ENCODE data around the gene NIPAL1.

NIPAL1 gene

GRCh38 chr4:48065587-48066052, 49.0 kb downstream of the NIPAL1 start:
- DNase-seq (ENCODE audit: low read depth), result no peak

GRCh38 chr4:48067536-48067935, 51.0 kb downstream of the NIPAL1 start:
- no peak for DNase-seq (ENCODE audit: low read depth)

- no peak for DNase-seq (ENCODE audit: low read depth)
Measured at GRCh38 chr4:48068182-48068581, 51.6 kb downstream of the NIPAL1 start.

- no peak for DNase-seq (ENCODE audit: low read depth)
Measured at GRCh38 chr4:48069026-48069425, 52.5 kb downstream of the NIPAL1 start.

GRCh38 chr4:48071191-48071590, 54.6 kb downstream of the NIPAL1 start:
- DNase-seq (ENCODE audit: low read depth), result no peak

GRCh38 chr4:48073567-48074103, 57.1 kb downstream of the NIPAL1 start:
- DNase-seq (ENCODE audit: low read depth), result no peak

- no peak for DNase-seq (ENCODE audit: low read depth)
Measured at GRCh38 chr4:48074657-48075056, 58.1 kb downstream of the NIPAL1 start.

GRCh38 chr4:48078425-48078824, 61.9 kb downstream of the NIPAL1 start:
- DNase-seq (ENCODE audit: low read depth), result no peak

GRCh38 chr4:48078862-48079655, 62.5 kb downstream of the NIPAL1 start:
- DNase-seq (ENCODE audit: low read depth), result no peak

- DNase-seq (ENCODE audit: low read depth), result peak; percentile 71
Measured at GRCh38 chr4:48079972-48080391, 63.4 kb downstream of the NIPAL1 start.

- DNase-seq (ENCODE audit: low read depth), result peak; percentile 55
Measured at GRCh38 chr4:48081196-48081595, 64.6 kb downstream of the NIPAL1 start.

- no peak for DNase-seq (ENCODE audit: low read depth)
Measured at GRCh38 chr4:48082956-48083355, 66.4 kb downstream of the NIPAL1 start.

- DNase-seq (ENCODE audit: low read depth), result no peak
Measured at GRCh38 chr4:48085821-48086589, 69.4 kb downstream of the NIPAL1 start.
